ENCODE measurements around the gene GLG1.
"Not testable (repeated sequence)": the region's sequence is repeated elsewhere in the genome, so short reads cannot be mapped to it uniquely, and the experiment has no call there.

GLG1 gene

DNA sequence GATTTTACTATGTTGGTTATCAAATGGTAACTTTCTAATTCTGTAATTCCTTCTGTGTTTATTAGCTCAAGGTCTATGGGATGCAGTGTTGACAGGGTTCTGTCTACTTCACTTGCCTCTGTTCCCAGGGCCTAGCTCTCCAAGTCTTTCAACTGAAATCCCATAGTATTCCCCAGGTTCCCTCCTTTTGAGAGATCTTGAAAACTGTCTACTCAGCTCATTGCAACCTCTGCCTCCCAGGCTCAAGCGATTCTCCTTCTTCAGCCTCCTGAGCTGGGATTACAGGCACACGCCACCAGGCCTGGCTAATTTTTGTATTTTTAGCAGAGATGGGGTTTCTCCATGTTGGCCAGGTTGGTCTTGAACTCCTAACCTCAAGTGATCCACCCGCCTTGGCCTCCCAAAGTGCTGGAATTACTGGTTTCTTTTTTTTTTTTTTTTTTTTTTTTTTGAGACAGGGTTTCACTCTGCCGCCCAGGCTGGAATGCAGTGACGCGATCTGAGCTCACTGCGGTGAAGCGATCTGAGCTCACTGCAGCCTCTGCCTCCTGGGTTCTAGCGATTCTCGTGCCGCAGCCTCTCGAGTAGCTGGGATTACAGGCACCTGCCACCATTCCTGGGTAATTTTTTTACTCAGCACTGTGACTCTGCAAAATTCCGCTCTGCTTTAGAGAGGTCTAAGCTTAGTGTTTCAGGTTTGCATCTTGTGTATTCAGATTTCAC, 163.1 kb downstream of the GLG1 start:
- not testable (repeated sequence) for DNase-seq (ENCODE audit: low spot score)

DNA sequence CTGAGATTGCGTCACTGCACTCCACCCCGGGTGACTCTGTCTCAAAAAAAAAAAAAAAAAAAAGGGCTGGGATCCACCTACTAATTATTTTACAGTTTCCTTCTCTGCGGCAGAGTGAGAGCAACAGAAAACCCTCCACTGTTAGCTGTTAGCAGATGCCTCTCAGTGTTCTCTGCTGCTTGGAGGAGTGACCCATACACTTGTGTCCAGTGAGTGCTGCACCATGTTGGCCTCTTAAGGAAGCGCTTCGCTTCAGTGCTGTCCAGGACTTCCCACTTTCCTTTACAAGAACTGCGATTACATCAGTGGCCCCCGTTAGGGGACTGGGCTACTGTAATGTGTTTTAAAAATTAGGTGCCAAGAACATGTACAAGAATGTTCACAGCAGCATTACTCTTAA, 167.2 kb downstream of the GLG1 start:
- no peak for DNase-seq (ENCODE audit: low spot score)

GRCh38 chr16:74438492-74438979, 168.4 kb downstream of the GLG1 start:
- DNase-seq (ENCODE audit: low spot score), result peak; percentile 72

- DNase-seq (ENCODE audit: low spot score), result no peak
These were observed 175.4 kb downstream of the GLG1 start for GRCh38 chr16:74431516-74431915.

DNA sequence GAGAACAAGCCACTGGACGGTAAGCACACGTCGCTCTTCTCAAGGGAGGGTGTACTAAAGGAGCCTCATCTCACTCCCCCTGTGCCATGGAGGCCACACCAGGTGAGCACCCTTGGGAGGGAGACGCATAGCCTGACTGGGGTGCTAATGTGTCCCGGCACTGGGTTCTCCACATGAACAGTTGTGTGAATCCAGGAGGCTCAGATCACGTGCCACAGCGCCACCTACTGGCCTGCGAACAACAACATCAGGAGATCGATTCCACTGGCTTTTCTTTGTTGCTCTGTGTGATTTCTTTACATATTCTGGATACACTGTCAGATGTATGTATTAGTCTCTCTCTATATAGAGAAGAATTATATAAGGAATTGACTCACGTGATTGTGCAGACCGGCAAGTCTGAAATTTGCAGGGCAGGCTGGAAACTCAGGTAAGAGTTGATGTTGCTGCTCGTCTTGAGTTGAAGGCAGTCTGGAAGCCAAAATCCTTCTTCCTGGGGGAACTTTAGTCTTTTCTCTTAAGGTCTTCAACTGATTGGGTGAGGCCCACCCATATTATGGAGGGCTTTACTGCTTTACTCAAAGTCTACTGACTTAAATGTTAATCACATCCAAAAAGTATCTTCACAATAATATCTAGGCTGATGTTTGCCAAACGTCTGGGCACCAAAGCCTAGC, 176.7 kb downstream of the GLG1 start:
- DNase-seq (ENCODE audit: low spot score), result peak; percentile 56

DNA sequence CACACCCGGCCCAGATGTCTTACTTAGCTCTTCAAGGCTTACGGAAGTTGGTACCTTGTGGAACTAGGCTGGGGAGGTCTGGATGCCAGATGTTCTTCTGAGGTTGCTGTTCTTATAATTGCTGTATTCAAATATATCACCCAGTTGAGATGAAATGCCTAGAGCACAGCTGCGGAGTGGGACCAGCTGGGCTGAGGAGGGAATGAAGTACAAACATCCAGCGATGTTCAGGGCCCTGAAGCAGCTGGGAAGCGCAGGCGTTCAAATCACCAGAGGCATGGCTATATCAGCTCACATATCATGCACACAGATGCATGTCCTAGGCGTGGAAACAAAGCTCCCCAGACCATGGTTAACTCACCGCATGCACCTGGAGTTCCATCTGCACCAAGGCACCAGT, 178.4 kb downstream of the GLG1 start:
- DNase-seq (ENCODE audit: low spot score), result not testable (repeated sequence)

- not testable (repeated sequence) for DNase-seq (ENCODE audit: low spot score)
These were observed 181.2 kb downstream of the GLG1 start for GRCh38 chr16:74425751-74426150.

DNA sequence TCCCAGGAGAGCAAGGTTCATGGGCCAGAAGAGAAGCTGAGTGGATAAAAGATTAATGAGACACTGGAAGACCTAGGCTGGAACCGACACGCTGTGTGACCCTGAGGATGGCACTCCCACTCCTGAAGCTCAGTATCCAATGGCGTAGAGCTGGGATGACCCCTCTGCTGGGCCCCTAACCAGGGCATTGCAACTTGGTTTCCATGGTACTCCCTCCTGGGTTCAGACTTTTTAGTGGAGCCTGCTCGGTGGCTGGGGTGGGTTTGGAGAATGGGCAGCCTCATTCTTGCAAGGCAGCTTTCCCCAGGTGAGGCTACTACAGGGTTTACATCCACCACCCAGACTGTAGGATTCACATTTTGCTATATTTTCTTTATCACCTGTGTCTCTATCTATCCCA, 183.2 kb downstream of the GLG1 start:
- DNase-seq (ENCODE audit: low spot score), result not testable (repeated sequence)

DNA sequence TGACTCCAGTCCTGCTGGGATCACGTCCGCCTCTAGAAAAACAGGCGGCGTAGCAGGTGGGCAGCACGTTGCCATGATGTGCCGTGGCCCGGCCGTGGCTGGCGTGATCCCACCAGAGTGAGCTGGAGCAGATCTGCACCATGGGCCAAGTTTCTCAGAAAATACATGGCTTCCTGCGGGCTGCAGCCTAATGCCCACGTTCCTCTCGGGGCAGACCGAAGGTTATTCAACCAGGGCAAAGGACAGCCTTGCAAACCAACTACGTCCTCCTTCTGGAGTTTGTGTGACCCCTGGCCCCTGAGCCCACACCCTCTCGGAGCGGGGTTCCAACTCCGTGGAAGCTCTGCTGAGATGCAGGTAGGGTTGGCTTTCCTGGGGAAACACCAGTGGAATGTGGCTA, 184.8 kb downstream of the GLG1 start:
- DNase-seq (ENCODE audit: low spot score), result not testable (repeated sequence)

GRCh38 chr16:74421482-74421785, 185.5 kb downstream of the GLG1 start:
- DNase-seq (ENCODE audit: low spot score), result not testable (repeated sequence)

- not testable (repeated sequence) for DNase-seq (ENCODE audit: low spot score)
These were observed 186.1 kb downstream of the GLG1 start, which contains the start of gene CLEC18B for GRCh38 chr16:74420612-74421481. Gene CLEC18B, minus strand, starts transcription at chr16:74421478. Its CDS starts 208 bp downstream, at chr16:74421270.

DNA sequence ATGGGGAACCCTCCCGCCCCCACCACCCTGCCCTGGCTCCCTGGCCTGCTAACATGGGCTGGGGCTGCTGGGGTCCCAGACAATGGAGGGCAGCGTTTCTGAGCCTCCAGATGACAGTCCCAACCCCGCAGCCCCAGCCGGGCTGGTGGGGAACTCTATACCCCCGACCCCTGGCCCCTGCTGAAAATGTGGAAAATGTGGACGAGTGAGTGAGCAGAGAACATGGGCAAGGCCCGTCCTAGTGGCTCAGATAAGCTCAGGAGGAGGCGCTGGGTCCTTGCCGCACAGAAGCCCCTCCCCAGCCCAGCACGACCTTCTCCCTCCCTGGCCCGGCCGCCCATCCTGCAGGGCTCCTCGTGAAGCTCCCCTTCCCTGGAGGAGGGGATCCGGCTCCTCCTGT, 187.1 kb downstream of the GLG1 start:
- not testable (repeated sequence) for DNase-seq (ENCODE audit: low spot score)

DNA sequence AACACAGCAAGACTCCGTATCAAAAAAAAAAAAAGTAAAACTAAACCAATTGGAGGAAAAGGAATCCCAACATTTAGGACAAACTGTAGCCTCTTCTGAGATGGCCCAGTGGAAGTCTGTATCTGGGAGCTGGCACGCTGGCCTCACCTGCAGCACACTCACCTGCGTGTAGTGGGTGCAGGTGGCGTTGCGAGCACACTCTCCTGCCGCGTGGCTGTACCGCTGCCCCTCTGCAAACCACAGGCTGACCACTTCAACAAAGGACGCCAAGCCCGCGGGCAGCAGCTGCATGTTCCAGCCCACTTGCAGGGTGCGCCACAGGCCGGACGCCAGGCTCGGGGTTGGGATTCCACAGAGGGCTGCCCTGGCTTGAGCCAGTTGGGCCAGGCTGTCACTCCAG, 189.0 kb downstream of the GLG1 start:
- not testable (repeated sequence) for DNase-seq (ENCODE audit: low spot score)

GRCh38 chr16:74413920-74414319, 193.0 kb downstream of the GLG1 start:
- DNase-seq (ENCODE audit: low spot score), result not testable (repeated sequence)

- not testable (repeated sequence) for DNase-seq (ENCODE audit: low spot score)
These were observed 193.4 kb downstream of the GLG1 start for GRCh38 chr16:74413485-74413884.

- not testable (repeated sequence) for DNase-seq (ENCODE audit: low spot score)
These were observed 194.0 kb downstream of the GLG1 start for GRCh38 chr16:74412775-74413390.

GRCh38 chr16:74412138-74412774, 194.7 kb downstream of the GLG1 start:
- not testable (repeated sequence) for DNase-seq (ENCODE audit: low spot score)

DNA sequence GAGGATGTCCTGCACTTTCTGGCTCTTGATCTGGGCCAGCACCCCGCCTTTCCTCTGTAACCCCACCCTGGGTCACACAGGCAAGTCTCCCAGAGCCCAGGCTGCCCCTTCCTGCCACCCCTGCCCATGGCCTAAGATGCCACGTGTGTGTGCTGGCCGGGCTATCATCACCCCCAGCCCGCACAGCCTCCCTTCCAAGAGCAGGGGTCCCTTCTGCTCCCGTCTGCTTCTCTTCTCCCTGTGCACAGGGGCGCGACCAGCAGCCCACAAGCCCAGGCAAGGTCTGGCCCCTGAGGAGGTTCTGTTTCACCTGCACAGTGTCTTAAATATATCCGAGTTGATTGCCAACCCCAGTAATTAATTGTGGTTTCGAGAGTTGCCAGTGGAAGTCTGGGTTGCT, 195.9 kb downstream of the GLG1 start:
- not testable (repeated sequence) for DNase-seq (ENCODE audit: low spot score)

DNA sequence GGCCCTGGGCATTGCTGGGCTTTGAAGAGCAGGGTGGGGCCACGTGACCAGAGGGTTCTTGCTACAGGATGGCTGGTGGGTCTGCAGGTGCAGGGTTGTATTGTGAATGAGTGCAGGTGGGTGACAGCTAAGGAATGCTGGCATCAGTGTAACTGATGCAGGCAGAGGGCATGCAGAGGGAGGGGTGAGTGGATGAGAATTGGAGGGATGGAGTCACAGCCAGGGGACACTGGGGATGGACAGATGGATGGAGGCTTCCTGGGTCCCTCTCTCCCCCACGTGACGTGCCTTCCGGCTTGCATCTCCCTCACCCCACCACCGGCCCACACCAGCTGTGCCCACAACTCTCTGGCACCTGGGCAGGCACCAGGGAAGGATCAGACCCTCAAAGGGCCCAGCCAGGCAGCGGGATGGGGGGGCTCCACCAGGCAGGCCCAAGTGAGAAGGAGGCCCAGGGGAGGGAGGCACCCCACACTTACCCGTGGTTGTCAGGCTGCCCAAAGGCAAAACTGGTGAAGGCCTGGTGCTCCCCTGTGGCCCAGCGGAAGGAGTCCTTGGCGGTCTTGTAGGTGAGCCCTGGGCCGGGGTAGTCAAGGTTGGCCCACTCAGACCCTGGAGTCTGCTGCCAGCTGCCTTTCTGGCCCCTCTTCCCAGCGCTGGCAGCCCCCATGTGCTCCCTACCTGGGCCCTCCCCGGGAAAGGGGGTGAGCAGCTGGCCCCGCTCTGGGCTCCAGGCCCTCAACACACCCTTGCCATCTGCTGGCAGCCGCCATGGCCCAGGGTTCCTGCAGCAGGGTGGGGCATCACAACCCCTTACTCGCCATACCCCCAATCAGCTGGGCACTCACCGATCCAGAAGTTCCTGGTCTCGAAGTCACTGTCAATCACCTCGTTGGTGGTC, 196.6 kb downstream of the GLG1 start:
- not testable (repeated sequence) for DNase-seq (ENCODE audit: low spot score)
